ENCODE data around the gene C20orf202.

DNA sequence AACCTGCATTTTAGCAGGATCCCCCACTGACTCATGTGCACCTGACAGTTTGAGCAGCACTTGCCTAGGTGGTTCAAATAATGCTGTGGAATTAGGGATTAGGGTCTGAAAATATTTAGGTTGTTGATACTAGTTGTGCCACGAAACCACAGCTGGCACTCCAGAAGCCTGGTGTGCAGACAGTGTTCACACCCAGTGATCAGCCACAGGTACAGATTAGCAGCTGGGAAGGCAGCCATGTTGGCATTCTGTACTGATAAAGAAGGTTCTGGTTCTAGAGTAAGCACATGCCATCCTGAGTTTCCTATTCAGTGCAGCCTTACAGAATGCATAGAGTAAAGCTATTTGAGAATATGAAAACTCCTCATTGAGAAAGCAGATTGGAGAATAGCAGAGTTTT is 48.6 kb upstream of the C20orf202 start:
- TF ChIP-seq, protein P1, sequence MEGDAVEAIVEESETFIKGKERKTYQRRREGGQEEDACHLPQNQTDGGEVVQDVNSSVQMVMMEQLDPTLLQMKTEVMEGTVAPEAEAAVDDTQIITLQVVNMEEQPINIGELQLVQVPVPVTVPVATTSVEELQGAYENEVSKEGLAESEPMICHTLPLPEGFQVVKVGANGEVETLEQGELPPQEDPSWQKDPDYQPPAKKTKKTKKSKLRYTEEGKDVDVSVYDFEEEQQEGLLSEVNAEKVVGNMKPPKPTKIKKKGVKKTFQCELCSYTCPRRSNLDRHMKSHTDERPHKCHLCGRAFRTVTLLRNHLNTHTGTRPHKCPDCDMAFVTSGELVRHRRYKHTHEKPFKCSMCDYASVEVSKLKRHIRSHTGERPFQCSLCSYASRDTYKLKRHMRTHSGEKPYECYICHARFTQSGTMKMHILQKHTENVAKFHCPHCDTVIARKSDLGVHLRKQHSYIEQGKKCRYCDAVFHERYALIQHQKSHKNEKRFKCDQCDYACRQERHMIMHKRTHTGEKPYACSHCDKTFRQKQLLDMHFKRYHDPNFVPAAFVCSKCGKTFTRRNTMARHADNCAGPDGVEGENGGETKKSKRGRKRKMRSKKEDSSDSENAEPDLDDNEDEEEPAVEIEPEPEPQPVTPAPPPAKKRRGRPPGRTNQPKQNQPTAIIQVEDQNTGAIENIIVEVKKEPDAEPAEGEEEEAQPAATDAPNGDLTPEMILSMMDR (IDR thresholded peaks at IDR 0.05) = no peak
- TF ChIP-seq POLR2A (IDR thresholded peaks at IDR 0.05) = no peak
